Stimulated activated CD4-positive, alpha-beta T cell treated with anti-CD3 and anti-CD28 coated beads, Interleukin-12 subunit alpha, Interleukin-12 subunit beta, amount 100 ng/mL, for 48 hours (primary cell): ENCODE measurements around the gene PREX1.
A peak's percentile ranks its signal among the peaks of the same experiment; 100 is the strongest.

ENCODE experiments used
- DNase-seq, 3 donors: peaks; one replicate each; pipeline ENCODE4 v3.0.0-alpha.2; 2020; ENCODE audit warnings: low read depth in 2 of 3, low spot score in 1 of 3

PREX1 gene

DNA sequence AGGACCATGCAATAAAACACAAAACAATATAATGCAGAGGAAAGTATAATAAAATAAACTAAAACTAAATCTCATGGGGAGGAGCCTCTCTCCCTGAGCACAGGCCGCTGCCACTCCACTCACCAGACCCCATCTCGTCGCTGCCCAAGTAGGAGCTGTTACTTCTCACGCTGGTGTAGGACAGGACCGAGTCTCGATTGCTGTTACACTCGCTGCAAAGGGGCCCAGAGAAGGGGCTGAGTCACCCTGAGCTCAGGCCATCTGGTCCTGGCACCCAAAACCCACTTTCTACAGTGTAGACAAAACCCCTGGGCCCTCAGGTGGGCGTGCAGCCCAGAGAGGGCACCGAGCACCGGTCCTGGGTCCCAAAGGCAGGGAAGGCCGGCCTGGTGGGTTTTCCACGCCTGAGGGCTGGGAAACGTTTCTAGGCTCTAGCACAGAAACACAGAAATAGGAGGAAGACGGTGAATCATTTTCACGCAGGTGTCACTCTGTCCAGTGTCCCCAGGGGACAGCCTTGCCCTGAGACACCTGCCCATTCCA is 183.4 kb downstream of the PREX1 start:
- DNase-seq: no peak

DNA sequence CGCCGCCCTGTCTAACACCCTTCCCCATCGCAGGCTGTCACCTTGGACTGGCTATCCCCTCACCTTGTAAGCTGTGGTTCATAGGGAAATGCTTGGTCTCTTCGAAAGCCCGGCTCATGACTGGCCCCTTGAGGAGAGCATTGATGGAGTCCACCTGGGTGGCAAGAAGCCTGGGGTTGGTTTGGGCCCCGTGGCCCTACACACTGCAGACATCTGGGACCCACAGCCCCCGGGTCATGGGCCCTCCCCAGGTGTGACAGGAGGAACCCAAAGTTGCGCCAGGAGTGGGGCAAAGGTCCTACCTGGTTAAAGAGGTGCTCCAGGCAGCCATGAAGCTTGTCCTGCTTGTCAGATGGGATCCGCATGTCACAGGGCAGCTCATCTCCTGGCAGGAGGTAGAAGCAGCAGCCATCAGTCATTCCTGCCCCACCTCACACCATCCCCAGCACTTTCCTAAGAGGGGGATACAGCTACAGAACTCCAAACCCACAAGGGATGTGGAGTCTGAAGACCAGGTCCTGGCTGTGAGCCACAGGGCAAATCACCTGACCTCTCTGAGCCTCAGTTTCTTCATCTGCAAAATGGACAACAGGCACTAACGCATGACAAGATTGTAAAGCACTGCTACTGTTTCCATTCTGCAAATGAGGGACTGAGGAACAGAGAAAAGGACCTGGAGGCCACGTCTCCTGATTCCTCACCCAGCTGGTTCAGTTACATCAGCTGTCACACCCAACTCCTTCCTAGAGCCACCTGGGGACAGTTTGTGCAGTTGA is 185.5 kb downstream of the PREX1 start:
- DNase-seq: no peak

DNA sequence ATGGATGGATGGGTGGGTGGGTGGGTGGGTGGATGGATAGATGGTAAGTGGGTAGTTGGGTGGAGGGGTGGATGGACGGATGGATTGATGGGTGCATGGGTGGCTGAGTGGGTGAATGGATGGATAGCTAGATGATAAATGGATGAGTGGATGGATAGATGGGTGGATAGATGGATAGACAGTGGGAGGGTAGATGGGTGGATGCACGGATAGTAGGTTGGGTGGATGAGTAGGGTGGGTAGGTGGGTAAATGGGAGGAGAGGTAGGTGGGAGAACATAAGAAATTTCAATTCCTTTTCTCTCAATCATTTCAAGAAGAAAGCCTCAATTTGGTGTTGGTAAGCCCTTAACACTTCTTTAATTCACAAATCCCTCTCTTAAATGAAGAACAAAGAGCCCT is 186.9 kb downstream of the PREX1 start:
- no peak for DNase-seq

DNA sequence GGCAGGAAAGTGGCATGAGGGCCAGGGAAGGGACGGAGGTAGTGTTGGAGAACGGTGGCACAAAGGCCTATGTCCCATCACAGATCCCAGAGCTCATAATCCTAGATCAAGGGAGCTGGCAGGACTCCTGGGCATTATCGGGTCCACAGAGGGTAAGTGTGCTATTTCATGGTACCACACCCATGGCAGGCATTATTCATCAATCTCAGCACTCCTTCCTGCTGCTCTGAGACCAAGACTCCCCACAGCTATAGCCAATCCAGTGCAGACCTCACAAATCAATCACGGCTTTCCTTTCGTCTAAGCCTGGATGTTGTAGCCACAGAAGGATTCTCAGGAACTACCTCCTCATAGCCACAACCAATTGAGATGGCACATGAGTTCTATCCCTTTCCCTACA is 187.9 kb downstream of the PREX1 start:
- DNase-seq: no peak

DNA sequence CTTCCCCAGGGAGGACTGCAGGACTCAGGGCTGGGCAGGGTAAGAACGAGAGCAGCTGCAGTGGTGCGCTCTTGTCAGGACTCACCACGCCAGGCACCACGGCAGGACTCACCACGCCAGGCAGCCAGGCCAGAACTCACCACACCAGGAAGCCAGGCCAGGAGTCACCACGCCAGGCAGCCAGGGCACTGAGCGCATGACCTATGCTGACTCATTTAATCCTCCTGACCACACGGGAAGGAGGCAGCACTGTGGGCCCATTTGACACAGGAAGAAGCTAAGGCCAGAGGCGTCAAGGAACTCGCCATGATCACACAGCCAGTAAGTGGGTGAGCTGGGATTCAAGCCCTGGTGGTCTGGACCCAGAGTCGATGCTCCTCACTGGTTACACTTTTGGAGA is 189.3 kb downstream of the PREX1 start:
- DNase-seq: no peak

GRCh38 chr20:48637461-48637860 is 190.3 kb downstream of the PREX1 start:
- DNase-seq: no peak

GRCh38 chr20:48636301-48636700 is 191.5 kb downstream of the PREX1 start:
- DNase-seq: no peak

DNA sequence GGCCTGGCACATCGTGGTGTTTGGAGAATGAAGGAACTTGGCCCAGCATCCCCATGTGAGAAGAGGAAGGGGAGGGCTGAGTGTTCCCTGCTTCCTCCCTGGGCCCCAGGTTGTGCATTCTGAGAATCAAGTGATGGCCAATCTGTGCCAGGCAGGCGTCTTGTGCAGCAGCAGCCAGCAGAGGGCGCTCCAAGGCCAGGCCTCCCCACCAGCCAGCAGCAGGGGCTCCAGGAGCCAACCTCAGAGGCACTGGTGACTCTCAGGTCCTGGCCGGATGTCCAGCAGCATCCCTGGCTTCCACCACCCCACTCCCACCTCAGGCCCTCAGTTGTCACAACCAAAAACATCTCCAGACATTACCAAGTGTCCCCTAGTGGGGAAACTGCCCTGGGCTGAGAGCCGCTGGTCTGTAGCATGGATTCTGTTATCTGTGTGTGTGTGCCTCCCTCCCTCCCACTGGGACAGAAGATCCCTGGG is 192.0 kb downstream of the PREX1 start:
- peak; percentile 49 to 64 (median 56) for DNase-seq

DNA sequence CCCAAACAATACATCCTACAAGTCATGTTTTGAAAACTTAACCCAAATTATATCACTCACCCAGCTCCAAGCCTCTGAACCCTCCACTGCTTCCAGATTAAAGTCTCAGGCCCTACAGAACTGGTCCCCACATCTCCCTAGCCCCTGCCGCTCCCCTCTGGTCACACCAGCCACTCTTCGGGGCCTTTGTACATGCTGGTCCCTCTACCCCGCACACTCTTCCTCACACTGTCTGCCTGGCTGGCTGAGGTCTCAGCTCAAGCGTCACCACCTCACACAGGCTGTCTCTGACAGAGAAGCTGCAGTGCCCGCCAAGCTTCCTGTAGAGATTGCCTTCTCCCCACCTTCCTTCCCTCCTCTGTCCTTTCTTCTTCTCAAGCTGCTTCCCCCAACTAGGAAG is 192.4 kb downstream of the PREX1 start:
- no peak for DNase-seq

DNA sequence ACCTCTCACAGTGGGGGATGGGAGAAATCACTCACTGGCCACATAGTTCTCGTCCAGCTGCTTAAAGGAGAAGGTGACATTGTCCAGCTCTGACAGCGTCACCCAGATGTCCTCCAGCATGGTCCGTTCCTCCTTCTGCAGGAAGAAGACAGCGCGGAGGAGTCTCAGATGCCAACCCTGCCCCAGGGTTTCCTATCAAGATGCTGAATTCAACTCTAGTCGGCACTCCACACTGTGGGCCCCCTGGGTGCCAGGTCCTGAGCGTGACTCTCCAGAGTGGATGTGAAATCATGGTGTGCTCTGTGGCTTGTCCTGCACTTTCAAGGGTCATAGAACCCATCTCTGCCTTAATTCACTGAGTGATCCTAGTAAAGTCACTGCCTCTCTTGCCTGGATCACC is 193.2 kb downstream of the PREX1 start:
- DNase-seq: no peak

- no peak for DNase-seq
These were observed 194.1 kb downstream of the PREX1 start for GRCh38 chr20:48633620-48634257.

DNA sequence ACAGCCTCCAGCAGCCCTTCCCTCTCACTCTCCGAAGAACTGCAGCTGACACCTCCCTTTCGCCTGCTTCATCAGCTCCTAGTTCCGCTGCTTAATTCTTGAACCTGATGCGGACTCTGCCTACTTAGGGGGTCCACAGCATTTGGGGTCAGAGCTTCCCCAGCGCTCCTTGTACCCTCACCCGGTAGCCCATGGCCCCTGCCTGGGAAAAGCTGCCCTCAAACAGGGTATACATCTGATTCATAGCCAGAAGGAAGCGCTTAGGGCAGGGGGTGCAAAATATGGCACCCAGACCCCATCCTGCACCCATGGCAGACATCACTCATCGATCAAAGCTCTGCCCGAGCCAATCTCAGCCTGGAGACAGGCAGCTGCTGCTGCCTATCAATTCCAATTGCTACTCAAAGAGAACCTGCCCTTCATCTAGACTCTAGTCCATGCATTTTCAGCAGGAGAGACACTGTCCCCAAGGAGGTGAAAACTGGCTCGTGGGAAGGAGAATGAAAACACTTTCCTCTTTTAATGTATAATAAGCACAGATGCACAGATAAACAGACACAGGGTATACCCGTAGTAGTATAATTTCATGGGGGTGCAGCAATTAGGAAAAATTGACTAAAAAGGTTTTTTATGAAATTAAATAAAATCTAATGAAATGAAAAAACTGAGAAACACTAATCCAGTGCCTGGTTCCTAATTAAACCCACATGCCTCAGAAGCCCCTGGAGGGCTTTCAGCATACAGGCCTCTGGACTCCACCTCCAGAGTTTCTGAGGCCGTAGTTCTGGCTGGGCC is 194.8 kb downstream of the PREX1 start:
- no peak for DNase-seq

GRCh38 chr20:48632017-48632824 is 195.6 kb downstream of the PREX1 start:
- DNase-seq: no peak

- no peak for DNase-seq
These were observed 196.4 kb downstream of the PREX1 start for GRCh38 chr20:48631114-48632016.

DNA sequence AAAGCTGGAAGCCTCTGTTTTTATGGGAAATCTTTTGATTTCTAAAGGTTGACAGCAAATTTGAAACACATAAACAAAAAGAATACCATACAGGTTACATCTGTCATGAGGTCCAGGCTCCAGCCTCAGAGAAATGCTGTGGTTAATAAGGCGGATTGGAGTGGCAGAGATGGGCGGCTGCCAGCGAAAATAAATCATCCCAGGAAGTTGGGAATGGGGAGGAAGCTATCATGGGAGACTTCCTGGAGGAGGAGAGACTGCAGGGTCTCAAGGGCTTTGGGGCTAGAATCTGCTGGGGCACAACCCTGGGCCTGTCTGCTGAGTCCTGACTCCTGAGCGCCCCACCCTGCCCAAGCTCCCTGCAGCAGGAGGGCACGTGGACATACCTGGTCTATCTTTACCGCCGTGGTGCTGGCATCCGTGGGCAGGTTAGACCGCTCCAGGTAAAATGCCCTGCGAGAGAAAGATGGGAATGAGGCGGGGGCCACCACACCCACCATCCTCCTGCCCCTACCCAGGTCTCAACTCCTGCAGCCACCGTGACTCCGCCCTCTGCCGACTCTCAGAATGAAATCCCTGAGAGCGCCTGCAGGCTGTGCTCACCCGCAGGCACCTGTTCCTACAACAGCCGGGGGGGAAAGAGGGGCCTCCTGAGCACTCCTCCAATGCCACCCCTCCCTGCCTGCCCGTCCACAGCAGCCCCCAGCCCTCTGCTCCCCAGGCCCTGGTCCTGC is 197.3 kb downstream of the PREX1 start:
- no peak for DNase-seq

DNA sequence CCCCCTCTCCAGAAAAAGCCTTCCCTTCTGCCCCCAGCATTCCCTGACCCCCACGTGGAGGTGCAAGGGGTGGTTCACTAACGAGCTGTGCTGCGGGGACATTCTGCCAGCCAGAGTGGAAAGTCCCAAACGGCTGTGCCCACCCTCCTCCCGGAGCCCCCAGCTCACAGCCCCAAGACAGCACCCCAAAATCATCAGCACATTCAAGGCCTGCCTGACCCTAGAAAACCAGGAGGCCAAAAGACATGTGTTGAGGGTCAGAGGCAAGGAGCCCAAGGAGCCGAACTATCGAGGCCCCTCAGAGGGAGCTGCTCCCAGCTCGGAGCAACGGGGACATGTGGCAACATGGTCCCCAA is 197.9 kb downstream of the PREX1 start:
- DNase-seq: no peak

DNA sequence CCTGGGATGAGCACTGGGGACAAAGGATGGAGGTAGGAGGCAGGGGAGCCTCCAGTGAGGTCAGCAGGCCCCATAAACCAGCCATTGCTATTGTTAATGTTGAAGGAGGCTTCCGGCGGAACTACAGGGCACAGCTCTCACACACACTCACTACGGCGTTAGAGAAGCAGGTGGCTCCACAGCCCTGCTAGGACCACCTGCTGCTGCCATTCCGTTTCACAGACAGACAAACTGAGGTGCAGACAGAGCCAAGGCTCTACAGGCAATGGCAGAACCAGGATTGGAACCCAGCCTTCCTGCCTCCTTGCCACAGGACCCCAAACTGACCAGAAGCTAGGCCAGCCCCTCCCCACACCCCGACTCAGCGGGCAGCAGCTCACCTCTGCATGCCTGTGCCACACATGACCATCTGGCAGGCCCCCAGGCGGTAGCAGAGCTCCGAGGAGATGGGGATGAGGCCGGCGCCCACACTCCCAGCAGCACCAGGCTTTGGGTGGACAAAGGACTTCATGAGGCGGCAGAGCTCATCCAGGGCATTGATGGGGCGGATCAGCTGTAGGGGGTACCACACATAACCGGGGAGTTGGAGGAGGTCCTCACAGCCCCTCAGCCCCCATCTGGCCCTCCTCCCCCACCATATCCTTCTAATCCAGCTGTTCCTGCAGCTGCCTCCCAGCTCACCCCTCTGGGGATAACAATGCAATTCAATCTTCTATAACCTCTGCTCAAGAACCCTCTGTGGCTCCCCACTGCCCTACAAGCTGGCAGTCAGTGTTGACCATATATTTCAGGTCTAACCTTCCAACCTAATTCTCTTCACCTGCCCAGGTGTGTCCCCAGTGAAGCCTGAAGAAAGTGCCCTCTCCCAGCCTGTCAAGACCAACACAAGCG is 198.5 kb downstream of the PREX1 start:
- DNase-seq: no peak

- DNase-seq: no peak
These were observed 200.1 kb downstream of the PREX1 start for GRCh38 chr20:48627737-48628128.
